T47D (cell line): Measurements from ENCODE around the gene SEC22C.

Experiments
- DNase-seq, 2 experiments: peaks; one replicate each; pipeline versions ENCODE4 v3.0.0 to v3.0.0-alpha.2; 2011 to 2012; ENCODE audit warnings: low read depth in 1 of 2, low spot score in 1 of 2
- JUND ChIP-seq: IDR thresholded peaks from 2 replicates; pipeline ENCODE4 v1.6.1; 2012; ENCODE audit warnings: low read depth
- in situ Hi-C: cut with HindIII; loops from 2 replicates; pipeline ENCODE4 v1.10.0; 2016; ENCODE audit warnings: low sequenced_read_pairs, low pct_unique_long_range_greater_than_20kb

The SEC22C gene

DNA sequence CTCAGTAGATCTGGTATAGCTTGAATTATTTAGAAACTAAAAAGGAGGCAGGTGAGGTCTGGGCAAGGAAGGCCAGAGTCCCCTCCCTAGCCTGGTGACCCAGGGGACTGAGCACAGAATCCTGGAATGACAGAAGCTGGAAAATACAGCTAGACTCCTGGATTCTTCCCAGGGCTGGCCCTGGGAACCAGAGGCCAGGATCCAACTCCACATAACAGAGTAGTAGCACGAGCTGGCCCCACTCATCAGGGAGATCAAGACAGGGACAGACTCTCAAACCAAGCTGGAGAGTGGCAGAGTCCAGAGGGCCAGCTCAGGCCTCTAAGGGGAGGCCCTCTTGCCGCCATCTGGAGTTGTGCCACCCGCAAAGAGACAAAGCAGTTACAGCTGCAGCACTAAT lies 68.6 kb downstream of the SEC22C start:
- in situ Hi-C loops: no loop called here
- no peak for TF ChIP-seq JUND

DNA sequence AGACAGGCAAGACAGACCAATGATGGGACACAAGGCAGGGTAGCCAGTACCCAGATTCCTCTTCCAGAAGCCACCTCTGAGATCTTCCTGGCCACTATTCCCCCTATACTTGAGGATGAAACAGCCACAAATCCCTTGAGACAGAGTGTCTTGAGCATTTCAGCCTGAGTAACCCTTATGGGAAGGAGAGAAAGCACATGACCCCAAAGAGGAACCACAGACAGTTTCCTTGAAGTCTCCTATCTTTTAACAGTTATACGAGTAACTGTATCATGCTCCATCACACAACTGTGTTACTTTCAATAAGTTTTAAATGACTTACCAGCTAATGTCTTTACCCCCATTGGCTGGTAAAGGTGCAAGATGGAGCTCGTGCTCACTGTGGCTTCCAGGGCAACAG lies 70.0 kb downstream of the SEC22C start:
- in situ Hi-C loops: no loop called here
- TF ChIP-seq JUND: no peak
- no peak for DNase-seq

More for the DNA sequence above, 68.6 kb downstream of the SEC22C start:
- DNase-seq: no peak

DNA sequence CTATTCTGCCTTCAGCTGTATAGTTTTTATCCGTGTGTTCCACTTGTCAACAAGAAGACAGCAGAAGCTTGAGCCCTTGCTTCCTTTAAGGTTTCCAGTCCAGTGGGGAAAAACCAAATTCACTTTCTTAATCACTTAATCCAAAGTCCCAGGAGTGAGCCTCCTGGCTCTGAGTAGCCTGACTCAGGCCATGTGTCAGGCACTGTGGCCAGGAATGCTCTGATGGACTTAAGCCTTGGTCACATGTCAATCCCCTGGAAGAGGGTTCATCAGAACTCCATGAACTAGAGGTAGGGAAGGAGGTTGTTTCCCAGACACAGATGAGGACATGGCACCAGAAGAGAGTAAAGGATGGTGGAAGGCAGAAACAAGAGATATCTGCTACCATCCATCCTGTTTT lies 70.6 kb downstream of the SEC22C start:
- in situ Hi-C loops: no loop called here
- DNase-seq: no peak
- TF ChIP-seq JUND: no peak

GRCh38 chr3:42510325-42510724 lies 71.4 kb downstream of the SEC22C start:
- TF ChIP-seq JUND: no peak
- DNase-seq: no peak
- in situ Hi-C loops: no loop called here

DNA sequence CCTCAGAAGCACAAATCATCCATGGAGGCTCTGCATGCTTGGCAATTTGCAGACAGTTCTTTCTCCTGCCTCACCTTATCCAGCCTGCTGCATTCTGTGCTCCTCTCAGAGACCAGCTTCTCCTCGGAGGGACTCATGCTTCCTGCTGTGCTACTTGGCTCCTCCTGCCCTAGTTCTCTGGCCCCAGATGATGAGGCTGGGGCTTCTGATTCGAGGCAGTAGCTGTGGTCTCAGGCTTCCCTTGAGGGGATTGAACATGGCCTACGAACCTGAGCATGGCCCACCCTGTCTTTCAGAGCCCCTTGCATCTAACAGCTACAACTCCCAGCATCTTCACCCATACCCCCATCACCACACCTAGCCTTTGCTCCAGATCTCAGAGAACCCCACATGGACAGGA lies 72.7 kb downstream of the SEC22C start:
- DNase-seq: no peak
- no peak for TF ChIP-seq JUND
- in situ Hi-C loops: no loop called here

DNA sequence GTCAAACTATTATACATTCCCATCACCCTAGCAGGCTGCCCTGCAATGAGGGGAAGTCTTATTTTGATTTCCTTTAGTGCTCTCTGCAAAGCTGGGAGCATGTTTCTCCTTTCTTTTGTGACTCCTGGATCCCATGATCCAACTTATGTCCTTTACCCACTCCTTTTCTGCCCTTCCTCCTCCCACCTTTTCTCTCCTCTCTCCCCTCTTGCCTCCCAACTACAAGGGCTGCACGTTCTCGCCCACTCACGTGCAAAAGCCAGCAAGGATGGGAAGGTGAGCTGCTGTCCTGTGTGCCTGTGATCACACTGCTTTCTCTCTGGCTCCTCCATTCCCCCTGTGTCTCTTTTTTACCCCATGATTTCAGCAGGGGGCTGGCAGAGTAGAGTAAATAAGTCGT lies 73.2 kb downstream of the SEC22C start:
- in situ Hi-C loops: no loop called here
- DNase-seq: no peak
- TF ChIP-seq JUND: no peak

DNA sequence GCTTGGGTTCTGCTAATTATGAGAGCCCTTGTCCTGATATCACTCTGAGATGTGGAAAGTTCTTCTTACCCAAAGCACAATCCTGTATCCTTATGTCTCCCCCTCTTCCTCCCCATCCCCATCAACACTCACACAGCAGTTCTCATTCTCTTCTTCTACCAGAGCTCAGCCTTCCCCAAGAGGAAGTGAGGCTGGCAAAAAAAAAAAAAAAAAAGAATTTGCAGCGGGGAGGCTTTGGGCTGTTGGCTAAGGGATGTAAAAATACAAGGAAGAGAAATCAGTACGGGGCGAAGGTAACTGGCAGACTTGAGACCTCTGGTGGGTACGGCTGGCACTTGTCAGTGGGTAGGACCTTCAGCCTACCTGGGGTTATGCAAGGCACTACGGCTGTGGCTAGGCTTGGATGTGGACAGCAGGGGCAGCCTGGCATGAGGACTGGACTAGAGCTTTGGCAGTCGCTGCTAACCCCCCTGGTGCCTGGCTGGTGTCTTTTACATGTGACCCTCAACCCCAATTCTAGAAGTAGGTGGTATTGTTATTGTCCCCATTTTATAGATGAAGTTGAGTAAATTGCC lies 73.9 kb downstream of the SEC22C start:
- TF ChIP-seq JUND: no peak
- in situ Hi-C loops: no loop called here
- DNase-seq: no peak

- no peak for TF ChIP-seq JUND
- in situ Hi-C loops: no loop called here
- peak; percentile 90 to 92 for DNase-seq
These were observed 74.5 kb downstream of the SEC22C start for GRCh38 chr3:42507252-42507651.

DNA sequence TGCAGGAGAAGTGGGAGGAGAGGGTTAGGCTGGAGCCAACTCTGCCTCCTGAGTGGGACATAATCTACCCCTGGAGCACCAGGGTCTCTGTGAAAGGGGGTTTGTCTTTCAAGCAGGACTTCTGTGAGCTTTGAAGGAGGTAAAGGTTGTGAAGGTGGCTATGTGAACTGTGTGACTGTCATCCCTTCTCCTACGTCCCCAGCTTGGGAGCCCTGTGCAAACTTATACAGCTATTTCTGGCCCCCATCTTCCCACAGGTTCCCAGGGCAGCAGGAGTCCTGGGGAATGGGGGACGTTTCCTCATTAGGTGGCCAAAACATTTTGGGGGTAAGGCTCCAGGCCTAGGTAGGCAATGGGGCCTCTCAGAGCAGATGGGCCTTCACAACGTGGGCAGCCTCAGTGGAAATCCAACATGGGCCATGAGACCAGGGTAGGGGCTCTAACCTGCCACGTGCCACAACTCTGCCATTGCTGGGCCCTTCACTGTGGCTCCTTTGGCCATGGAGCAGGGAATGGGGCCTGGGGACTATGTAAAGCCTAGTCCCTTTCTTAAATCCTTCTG lies 75.8 kb downstream of the SEC22C start:
- TF ChIP-seq JUND: no peak
- in situ Hi-C loops: no loop called here
- no peak for DNase-seq

- no peak for DNase-seq
- no peak for TF ChIP-seq JUND
- in situ Hi-C loops: no loop called here
These were observed 76.5 kb downstream of the SEC22C start for GRCh38 chr3:42505128-42505848.

DNA sequence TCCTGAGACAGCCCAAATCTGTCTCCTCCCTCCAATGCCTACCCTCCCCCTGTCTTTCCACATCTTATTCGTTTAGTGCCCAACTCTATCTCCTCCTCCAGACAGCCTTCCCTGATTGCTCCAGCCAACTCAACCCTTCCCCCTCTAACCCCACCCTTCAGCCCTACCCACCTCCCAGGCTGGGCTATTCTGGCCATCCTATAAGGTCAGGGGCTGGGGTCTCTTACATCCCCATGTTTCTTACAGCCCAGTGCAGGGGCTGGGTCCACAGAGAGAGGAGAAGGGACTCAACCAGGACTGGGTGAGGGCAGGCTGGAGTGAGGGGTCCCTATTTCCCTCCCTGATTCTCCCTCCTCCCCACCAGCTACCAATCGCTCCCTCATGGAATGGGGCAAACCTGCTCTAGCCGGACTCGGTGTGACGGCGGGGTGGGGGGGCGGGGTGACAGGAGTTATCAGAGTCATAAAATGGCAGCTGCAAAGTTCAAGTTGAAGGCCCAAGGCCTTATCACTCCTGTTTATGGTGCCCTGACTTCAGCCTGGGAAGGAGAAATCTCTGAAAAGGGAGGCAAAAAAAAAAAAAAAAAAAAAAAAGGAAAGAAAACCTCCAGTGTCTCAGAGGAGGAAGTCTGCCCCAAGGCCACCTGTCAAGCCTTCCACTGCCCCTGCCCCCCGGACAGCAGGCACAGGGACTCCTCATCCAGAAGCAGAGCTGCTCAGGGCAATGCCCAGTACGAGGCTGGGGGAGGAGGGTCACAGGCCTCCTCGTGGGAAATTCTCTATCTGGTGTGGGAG lies 77.2 kb downstream of the SEC22C start:
- TF ChIP-seq JUND: no peak
- in situ Hi-C loops: no loop called here
- no peak for DNase-seq

- in situ Hi-C loops: no loop called here
- no peak for DNase-seq
- TF ChIP-seq JUND: no peak
These were observed 77.8 kb downstream of the SEC22C start for GRCh38 chr3:42503957-42504333.
